GM12872 (cell line): ENCODE results near the gene SMCHD1.

Source experiments
- TF ChIP-seq, protein P1 (sequence below): IDR thresholded peaks from 3 replicates; pipeline ENCODE4 v1.5.1; 2011; ENCODE audit warnings: low read depth, mild to moderate bottlenecking, low read length, moderate library complexity; ENCODE audit not compliant: insufficient read depth

The SMCHD1 gene

DNA sequence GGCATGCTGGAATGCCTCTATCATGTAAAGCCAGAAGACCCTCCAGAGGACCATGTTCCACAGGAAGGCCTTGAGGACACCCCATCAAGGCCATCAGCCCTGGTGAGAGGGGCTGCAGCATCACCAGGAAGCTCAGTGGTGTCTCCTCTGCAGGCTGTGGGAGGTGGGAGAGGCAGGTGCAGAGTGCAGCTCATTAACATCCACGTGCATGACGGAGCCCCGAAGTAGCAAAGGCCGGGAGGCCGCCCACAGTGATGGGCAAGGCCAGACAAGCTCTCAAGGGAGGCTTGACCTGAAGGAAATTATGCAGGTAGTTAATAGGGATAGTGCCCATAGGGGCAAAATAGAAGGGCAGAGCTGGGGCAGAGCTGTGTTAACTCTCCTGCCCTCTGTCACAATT, 30.3 kb upstream of the SMCHD1 start:
- TF ChIP-seq, protein P1, sequence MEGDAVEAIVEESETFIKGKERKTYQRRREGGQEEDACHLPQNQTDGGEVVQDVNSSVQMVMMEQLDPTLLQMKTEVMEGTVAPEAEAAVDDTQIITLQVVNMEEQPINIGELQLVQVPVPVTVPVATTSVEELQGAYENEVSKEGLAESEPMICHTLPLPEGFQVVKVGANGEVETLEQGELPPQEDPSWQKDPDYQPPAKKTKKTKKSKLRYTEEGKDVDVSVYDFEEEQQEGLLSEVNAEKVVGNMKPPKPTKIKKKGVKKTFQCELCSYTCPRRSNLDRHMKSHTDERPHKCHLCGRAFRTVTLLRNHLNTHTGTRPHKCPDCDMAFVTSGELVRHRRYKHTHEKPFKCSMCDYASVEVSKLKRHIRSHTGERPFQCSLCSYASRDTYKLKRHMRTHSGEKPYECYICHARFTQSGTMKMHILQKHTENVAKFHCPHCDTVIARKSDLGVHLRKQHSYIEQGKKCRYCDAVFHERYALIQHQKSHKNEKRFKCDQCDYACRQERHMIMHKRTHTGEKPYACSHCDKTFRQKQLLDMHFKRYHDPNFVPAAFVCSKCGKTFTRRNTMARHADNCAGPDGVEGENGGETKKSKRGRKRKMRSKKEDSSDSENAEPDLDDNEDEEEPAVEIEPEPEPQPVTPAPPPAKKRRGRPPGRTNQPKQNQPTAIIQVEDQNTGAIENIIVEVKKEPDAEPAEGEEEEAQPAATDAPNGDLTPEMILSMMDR = no peak

DNA sequence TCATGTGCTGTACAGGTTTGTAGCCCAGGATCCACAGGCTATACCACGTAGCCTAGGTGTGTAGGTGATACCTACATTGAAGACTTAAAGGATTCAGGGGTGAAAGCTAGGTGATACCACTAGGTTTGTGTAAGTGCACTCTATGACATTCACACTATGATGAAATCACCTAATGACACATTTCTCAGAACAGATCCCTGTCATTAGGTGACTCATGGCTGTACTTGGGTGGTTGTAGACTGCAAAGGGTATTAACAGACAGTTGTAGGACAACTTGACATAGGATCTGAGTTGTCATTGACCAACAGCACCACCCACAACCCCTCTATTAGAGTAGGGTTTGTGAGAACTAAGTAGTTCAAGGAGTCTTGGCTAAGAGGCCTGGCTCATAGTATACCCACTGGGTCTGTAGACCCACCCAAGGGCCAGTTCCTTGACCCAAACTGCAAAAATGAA, 27.7 kb upstream of the SMCHD1 start:
- TF ChIP-seq, protein P1 = no peak

DNA sequence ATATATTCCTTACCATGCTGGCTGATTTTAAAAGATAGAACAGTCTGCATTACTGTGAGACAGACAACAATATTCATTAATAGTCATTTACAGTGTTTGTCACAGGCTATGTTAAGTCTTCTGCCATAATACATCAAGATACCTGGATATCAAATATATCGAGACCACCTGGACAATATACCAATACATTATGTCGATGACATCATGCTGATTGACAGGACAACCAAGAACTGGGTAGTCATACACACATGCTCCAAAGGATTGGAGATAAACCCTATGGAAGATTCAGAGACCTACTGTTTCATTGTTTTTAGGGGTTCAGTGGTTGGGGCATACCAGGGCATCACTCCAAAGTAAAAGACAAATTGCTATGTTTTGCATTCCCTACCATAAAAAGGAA, 26.5 kb upstream of the SMCHD1 start:
- TF ChIP-seq, protein P1 = no peak

DNA sequence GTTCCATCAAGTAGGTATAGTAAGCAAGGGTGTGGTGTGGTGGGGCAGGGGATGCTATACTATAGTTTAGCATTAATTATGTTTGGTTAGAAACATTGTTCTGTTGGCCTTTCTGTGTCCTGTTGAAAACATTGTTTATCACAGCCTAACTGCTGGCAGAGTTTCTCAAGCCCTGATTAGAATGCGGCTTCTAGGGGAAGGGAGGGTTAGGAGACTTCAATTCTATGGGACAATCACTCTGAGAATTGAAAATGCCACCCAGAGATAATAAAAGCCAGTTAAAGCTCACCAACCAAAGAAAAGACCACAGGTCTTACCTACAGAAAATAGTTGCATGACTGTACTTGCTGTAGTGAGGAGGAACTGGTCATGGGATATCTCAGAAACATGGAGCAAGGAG, 19.9 kb upstream of the SMCHD1 start:
- TF ChIP-seq, protein P1 = no peak

DNA sequence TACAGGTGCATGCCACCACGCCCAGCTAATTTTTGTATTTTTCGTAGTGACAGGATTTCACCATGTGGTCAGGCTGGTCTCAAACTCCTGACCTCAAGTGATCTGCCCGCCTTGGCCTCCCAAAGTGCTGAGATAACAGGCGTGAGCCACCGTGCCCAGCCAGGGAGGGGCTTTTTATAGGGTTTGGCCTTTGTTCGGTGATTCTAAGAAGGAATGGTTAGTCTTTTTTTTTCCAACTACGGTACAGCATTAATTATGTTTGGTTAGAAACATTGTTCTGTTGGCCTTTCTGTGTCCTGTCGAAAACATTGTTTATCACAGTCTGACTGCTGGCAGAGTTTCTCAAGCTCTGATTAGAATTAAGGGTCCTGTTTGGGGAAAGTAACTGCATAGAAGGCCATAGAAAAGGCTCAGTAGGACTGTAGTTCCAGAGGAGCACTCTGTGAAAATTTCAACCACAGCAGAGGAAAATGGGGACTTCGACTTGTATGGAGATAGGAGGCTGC, 19.3 kb upstream of the SMCHD1 start:
- TF ChIP-seq, protein P1 = no peak

DNA sequence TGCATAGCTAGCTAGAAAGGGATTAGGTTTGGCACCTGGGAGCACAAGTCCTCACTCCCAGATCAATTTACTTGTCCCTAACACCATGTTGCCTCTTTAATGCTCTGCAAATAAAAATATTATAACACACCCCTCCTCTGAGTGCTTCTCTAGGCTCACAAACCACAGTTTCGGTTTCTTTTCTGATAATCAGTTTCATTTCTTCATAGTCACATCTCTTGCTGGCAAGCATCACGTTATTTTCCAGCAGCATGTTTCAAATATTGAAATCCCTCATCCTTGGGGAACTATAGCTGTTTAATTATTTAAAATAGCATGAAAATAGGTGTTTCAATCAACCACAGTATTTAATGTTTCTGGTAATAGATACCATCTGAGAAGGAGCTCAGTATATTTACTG, 13.9 kb upstream of the SMCHD1 start:
- TF ChIP-seq, protein P1 = no peak

DNA sequence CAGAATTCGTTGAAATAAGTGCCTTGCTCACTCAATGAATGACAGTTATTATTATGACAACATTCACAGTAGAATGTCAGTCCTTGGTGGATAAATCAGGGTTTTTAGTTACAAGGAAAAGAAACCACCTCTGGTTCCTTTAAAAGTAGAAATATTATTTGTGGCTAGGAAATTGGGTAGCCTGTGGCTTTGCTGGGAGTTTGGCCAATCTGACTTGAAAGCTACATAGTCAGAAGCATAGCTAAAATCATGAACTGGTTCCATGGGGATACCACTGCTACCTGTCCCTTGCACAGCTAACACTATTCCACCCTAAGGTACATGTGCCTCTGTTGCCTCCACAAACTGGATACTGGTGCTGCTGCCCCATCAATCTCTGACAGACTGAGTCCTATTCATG, 12.8 kb upstream of the SMCHD1 start:
- TF ChIP-seq, protein P1 = no peak

DNA sequence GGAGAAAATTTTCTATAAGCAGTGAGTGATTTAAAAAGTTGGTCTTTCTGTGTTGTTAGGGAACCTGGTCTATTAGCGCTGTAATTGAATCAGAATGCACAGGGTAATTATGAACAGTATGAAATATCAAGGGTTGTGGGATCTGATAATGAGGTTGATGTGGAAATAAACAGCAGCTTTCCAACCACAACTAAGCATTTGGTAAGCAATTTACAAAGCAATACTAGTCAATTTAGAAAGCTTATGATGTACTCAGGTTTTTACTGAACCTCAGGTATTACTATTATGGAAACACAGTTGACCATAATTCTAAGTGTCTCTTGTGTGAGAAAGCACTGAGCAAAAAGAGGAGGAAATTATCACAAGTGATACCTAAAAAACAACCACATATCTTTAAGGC, 11.0 kb upstream of the SMCHD1 start:
- TF ChIP-seq, protein P1 = no peak
